ENCODE measurements around the gene MRPL24. TPM values are rescaled to one million over a fixed set of nuclear protein-coding genes. Genes with fewer than 3 reads are reported as not detected.

MRPL24 gene
- total and polyA plus RNA-seq, 8 donors = 42.8 to 62.2 (median 55.4) TPM

DNA sequence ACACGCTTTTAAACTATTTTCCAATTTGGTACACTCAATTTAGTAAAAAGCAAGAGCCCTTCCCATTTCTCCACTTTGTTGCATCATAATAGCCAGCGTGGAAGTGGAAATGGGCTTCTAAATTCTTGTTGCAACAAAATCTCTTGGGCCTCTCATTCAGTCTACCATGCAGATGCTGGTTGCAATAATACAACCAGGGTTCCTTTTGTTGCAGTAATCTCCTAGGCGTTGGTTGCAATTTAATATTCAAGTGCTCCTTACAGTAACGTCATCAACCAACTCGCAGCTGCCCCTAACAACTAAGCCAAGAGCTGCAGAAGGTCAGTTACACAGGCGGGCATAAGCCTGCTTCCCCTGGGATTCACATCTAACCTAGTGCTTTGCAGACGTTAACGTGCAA is 13.3 kb upstream of the MRPL24 start:
- intact Hi-C loops (cut with DNase I) = no loop called here
- TF ChIP-seq, protein P1, sequence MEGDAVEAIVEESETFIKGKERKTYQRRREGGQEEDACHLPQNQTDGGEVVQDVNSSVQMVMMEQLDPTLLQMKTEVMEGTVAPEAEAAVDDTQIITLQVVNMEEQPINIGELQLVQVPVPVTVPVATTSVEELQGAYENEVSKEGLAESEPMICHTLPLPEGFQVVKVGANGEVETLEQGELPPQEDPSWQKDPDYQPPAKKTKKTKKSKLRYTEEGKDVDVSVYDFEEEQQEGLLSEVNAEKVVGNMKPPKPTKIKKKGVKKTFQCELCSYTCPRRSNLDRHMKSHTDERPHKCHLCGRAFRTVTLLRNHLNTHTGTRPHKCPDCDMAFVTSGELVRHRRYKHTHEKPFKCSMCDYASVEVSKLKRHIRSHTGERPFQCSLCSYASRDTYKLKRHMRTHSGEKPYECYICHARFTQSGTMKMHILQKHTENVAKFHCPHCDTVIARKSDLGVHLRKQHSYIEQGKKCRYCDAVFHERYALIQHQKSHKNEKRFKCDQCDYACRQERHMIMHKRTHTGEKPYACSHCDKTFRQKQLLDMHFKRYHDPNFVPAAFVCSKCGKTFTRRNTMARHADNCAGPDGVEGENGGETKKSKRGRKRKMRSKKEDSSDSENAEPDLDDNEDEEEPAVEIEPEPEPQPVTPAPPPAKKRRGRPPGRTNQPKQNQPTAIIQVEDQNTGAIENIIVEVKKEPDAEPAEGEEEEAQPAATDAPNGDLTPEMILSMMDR (IDR thresholded peaks at IDR 0.05) = no peak

DNA sequence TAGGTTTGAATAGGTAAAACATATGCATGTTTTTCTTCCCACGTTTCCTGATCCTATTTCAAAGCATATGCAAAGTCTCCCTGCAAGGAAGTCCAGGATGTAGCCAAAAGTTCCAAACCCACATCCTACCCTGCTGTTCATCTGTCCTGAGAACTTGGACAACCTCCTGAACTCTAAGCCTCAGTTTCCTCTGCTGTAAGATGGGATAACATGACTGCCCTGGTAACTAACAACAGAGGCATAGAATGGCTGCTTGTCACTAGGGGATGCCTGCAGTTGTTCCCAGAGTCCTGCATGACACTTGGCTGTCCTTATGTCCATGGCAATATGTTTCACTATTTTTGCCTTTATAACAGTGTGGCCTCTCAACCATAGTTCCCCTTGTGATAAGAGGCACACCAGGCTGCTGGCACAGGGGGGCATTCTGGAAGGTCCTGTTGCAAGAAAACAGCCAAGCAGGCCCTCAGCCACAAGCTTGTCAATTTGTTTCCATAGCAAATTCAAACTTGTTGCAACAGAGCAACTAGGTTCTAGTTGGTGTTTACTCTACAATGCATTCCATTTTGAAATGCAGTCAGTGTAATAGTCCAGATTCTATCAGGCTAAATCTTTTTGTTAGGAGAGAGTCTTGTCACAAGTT is 12.1 kb upstream of the MRPL24 start:
- ATAC-seq = no peak
- Histone ChIP-seq H3K4me3 (peak overlapping the region in 1 of 2 donors; percentile 97), H3K4me1 (peaks cover 26 to 44% of the 10 kb centered on the region in 2 donors), H3K9me3 (no peaks in the 10 kb centered on the region), H3K36me3 (no peaks in the 10 kb centered on the region), H3K27me3 (no peaks in the 10 kb centered on the region), H3K27ac (peak overlapping the region; percentile 98)
- intact Hi-C loops (cut with DNase I) = no loop called here
- DNase-seq = peak in 1 of 4 donors; percentile 73
- TF ChIP-seq, protein P1 (IDR thresholded peaks at IDR 0.05) = no peak

More for the DNA sequence above, 13.3 kb upstream of the MRPL24 start:
- Histone ChIP-seq H3K27me3 (no peaks in the 10 kb centered on the region), H3K27ac (no peak overlapping the region), H3K4me1 (peaks cover 13 to 32% of the 10 kb centered on the region in 2 donors), H3K36me3 (no peaks in the 10 kb centered on the region), H3K4me3 (no peak overlapping the region), H3K9me3 (no peaks in the 10 kb centered on the region)
- ATAC-seq (no peak), DNase-seq (no peak)

DNA sequence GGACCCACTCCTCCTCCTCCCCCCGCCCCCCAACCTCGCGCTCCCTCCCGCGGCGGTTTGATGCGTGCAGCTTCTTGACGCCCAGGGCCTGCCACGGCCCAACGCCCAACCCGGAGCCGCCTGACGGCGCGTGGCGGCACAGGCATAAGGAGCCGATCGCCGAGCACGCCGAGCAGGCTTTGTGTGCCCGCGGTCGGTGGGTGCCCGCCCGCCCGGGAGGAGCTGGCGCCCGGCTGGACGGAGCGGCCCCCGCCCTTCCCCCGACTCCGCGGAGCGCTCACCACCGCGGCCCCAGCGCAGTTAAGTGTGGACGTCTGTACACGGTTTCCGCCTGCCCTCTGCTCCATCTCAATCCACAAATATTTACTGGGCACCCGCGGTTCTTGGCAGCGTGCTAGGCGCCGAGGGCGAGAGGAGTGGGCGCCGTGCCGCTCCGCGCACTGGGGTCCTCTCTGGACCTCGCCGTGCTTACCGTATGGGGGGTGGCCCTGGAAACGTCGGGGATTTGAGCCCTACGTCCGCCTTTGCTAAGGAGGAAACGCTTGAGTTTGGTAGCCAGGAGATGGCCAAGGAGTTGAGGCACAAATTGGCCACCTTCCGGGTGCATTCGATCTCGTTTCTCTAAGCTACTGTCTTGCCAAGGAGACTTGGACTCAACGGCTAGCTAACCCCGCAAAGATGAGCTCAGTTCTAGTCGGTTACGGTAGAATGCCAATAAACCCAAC is 11.0 kb upstream of the MRPL24 start:
- Histone ChIP-seq H3K36me3 (no peaks in the 10 kb centered on the region), H3K9me3 (no peaks in the 10 kb centered on the region), H3K4me3 (peak overlapping the region; percentile 63 to 97), H3K27ac (peak overlapping the region; percentile 98), H3K27me3 (no peaks in the 10 kb centered on the region), H3K4me1 (peaks cover 34 to 53% of the 10 kb centered on the region in 2 donors)
- TF ChIP-seq, protein P1 (IDR thresholded peaks at IDR 0.05) = no peak
- ATAC-seq = peak; percentile 84
- intact Hi-C loops (cut with DNase I) = no loop called here
- peak; percentile 94 to 100 (median 98) for DNase-seq

DNA sequence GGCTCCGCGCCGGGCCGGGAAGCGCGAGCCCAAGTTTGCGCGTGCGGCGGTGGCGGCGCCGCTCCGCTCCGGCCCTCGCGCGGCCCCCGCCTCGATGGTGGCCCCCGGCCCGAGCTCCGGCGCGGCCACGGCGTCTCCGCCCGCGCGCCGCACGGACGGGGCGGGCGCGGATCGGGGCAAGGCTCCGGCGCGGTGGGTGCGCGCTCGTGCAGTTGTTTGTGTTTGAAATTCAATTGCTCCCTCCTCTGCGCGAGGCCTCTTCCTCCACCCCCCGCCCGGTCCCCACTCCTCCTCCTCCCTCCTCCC is 10.5 kb upstream of the MRPL24 start, which contains the start of gene HDGF:
Gene HDGF (minus strand): TSS at position 225 of the 306 bp plus-strand sequence. CDS start 246 bp downstream, outside the sequence.
- Histone ChIP-seq H3K4me1 (peaks cover 37 to 58% of the 10 kb centered on the region in 2 donors), H3K36me3 (no peaks in the 10 kb centered on the region), H3K27ac (peak within 1 kb of the TSS; percentile 98), H3K27me3 (no peaks in the 10 kb centered on the region), H3K4me3 (peak within 1 kb of the TSS; percentile 63 to 97), H3K9me3 (no peaks in the 10 kb centered on the region)
- no peak for DNase-seq
- intact Hi-C loops (cut with DNase I) = no loop called here
- no peak for ATAC-seq
- TF ChIP-seq, protein P1 (IDR thresholded peaks at IDR 0.05) = no peak

DNA sequence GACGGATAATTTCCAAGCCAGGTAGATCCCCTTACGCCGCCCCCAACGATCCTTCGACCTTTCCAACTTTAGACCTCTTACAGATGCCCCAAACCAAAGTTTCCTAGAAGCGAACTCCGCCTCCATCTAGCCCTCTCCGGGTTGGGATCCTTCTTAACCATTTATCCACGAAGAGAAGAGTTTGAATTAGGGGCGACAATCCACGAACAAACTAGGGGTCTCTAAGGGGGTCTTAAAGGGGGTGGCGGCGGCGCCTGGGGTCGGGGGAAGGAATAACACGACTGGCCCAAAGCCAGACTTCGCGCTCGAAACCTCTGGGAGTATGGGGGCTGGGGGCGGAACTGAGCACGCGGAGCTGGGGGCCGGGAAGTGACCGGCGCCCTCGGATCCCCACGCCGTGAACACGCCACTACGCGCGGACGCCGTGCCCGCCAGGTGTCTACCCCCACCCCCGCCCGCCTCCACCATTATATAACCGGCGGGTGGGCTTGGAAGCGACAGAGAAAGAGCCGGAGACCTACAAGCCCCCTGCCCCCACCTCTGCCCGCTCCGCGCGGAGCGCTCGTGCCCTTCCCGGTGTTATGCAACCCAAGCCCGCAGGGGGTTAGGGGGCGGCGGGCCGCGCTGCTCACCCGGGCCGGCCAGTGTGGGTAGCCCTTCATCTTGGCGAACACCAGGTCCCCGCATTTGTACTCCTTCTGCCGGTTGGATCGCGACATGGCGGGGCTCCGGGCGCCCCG is 10.0 kb upstream of the MRPL24 start:
- ATAC-seq = peak; percentile 2
- TF ChIP-seq, protein P1 (IDR thresholded peaks at IDR 0.05) = no peak
- intact Hi-C loops (cut with DNase I) = no loop called here

More for the DNA sequence above, 10.0 kb upstream of the MRPL24 start:
- Histone ChIP-seq H3K9me3 (no peaks in the 10 kb centered on the region), H3K4me1 (peaks cover 42 to 63% of the 10 kb centered on the region in 2 donors), H3K27me3 (no peaks in the 10 kb centered on the region), H3K4me3 (peak overlapping the region; percentile 63 to 97), H3K27ac (peak overlapping the region; percentile 98), H3K36me3 (no peaks in the 10 kb centered on the region)
- DNase-seq = peak in 2 of 4 donors; percentile 62 to 91
